GM06990 (cell line): ENCODE measurements around the gene SLC2A4RG.
A peak's percentile ranks its signal among the peaks of the same experiment; 100 is the strongest.
"Not testable (repeated sequence)": the region's sequence is repeated elsewhere in the genome, so short reads cannot be mapped to it uniquely, and the experiment has no call there.

Experiments
- DNase-seq: peaks from one replicate; pipeline ENCODE4 v3.0.0-alpha.2; 2011; ENCODE audit not compliant: insufficient read length; ENCODE audit errors: extremely low read depth
- H3K27me3 ChIP-seq: replicated peaks from 2 replicates; pipeline ENCODE4 v1.6.0; 2011; ENCODE audit warnings: low read length; ENCODE audit not compliant: control insufficient read depth, insufficient read depth
- H3K36me3 ChIP-seq: 2 replicates; pipeline ENCODE4 v1.5.1; 2011; ENCODE audit warnings: low read length; ENCODE audit not compliant: control insufficient read depth, insufficient read depth
- H3K4me3 ChIP-seq: replicated peaks from 2 replicates; pipeline ENCODE4 v1.5.1; 2011; ENCODE audit warnings: low read depth, mild to moderate bottlenecking, control low read depth, low read length
- CTCF ChIP-seq: IDR thresholded peaks from 2 replicates; pipeline ENCODE4 v1.5.1; 2011; ENCODE audit warnings: low read length, control low read depth, mild to moderate bottlenecking, inconsistent platforms; ENCODE audit not compliant: insufficient read depth, poor library complexity, severe bottlenecking

The SLC2A4RG gene

GRCh38 chr20:63771046-63771707 is 31.6 kb downstream of the SLC2A4RG start:
- Histone ChIP-seq H3K36me3 (no peaks in the 10 kb centered on the region), H3K4me3 (no peak overlapping the region), H3K27me3 (no peaks in the 10 kb centered on the region)
- TF ChIP-seq CTCF = no peak
- no peak for DNase-seq

- H3K27me3 ChIP-seq = no peaks in the 10 kb centered on the region
- DNase-seq = no peak
- no peak overlapping the region for H3K4me3 ChIP-seq
- no peaks in the 10 kb centered on the region for H3K36me3 ChIP-seq
- no peak for TF ChIP-seq CTCF
Observed at GRCh38 chr20:63772781-63773518, 33.4 kb downstream of the SLC2A4RG start.

GRCh38 chr20:63773571-63774241 is 34.1 kb downstream of the SLC2A4RG start:
- TF ChIP-seq CTCF = no peak
- H3K27me3 ChIP-seq = no peaks in the 10 kb centered on the region
- H3K36me3 ChIP-seq = no peaks in the 10 kb centered on the region
- H3K4me3 ChIP-seq = no peak overlapping the region
- DNase-seq = no peak

GRCh38 chr20:63774306-63774705 is 34.7 kb downstream of the SLC2A4RG start:
- no peaks in the 10 kb centered on the region for H3K36me3 ChIP-seq
- H3K27me3 ChIP-seq = no peaks in the 10 kb centered on the region
- no peak overlapping the region for H3K4me3 ChIP-seq
- DNase-seq = no peak
- no peak for TF ChIP-seq CTCF

- peak; percentile 10 for TF ChIP-seq CTCF
- no peaks in the 10 kb centered on the region for H3K36me3 ChIP-seq
- no peak for DNase-seq
- no peaks in the 10 kb centered on the region for H3K27me3 ChIP-seq
- H3K4me3 ChIP-seq = no peak overlapping the region
Observed at GRCh38 chr20:63775096-63775978, 35.8 kb downstream of the SLC2A4RG start.

- not testable (repeated sequence) for H3K27me3 ChIP-seq, DNase-seq, H3K4me3 ChIP-seq, H3K36me3 ChIP-seq
Observed at GRCh38 chr20:63776875-63777274, 37.3 kb downstream of the SLC2A4RG start.
